ENCODE results near the gene PPARA.

PPARA gene

DNA sequence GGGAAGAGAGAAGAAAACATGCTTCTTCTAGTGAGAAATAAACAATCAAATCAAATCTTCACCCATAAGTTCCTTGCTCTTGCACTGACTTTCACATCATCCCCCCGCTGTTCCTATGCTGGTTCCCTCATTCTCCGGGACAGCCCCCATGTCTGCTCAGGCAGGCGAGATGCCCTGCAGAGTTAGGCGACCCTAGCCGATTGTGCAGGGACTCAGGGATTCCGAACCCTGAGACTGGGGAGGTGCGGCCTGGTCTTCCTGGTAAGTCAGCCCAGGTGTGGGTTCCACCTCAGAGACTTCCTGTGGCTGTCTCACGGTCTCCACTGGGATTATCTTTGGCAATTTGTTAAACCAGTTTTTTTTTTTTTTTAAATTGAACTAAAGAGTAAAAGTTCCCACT is 124.1 kb downstream of the PPARA start:
- DNase-seq (ENCODE audit: low spot score), result no peak

DNA sequence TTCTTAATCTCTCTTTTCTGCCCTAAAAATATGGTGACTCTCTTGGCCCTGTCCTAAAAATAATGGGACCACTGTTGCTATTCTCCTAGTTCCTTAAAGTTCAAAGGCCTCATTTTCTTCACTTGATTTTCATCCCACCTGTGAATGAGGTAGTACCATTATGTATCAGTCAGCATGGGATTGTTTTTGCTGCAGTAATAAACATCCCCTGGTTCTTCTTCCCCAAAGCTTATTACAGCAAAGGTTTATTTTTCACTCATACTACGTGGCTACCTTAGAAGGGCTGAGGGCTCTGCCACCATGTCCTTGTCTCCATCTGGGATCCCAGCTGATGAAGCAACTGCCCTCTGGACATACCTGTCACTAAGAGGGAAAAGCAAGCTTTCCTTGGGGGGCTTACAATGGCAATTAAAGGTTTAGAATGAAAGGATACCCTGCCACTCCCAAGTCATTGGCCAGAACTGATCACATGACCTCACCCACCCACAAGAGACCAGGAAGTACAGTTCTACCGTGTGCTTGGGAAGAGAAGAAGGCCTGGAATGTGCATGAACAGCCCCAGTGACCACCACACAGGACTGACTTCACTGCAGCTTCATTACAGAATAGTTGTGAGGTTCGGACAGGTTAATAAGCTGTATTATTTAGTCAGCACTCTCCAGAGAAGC is 125.3 kb downstream of the PPARA start:
- no peak for DNase-seq (ENCODE audit: low spot score)

DNA sequence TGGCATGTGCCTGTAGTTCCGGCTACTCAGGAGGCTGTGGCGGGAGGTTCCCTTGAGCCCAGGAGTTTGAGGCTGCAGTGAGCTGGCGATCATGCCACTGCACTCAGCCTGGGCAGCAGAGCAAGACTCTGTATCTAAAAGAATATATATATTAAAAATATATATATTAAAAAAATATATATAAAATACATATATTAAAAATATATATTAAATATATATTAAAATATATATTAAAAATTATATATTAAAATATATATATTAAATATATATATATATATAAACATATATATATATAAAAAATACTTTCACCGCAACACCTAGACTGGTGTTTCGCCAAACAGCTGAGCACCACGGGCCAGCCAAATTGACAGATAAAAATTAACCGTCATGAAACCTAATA is 126.2 kb downstream of the PPARA start:
- no peak for DNase-seq (ENCODE audit: low spot score)

DNA sequence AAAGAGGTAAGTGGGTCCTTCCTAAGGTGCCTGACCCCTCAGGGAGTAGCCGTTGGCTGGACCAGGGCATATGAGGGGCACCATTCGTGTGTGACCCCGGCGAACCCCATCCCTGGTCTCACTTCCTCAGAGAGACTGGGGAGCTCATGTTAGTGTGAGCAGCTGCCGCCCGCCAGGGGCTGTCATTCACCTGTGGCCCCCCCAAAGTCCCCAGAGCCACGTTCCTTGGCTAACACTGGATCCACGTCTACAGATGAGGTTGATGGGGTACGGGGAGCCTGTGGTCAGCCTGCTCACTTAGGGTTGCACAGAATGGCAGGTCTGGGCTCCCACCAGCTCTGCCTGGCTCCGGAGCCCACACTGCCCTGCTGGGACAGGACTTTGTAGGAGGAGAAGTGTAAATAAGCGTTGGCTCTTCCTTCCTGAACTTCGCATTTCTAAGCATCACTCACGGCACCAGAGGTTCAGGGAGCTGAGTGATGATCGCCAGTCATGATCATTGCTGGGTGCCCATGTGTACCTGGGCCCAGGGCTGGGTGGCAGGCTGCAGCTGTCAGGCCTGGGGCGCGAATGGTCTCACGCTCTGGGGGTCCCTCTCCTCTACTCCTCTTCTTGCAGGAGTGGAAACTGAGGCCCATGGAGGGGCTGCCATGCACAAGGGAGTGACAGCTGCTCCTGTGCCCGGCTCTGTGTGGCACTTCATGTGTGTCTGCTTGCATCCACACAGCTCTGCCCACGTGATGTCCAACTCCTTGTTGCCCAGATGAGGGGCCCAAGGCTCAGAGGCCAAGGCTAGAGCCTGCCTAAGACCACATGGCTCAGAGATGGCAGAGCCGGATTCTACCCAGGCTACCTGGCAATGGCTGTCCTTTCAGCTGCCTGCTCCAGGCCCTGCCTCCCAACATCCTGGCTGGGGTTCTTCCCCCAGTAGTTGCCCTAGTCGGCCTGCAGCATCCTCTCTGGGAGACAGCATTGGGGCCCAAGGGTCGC is 128.6 kb downstream of the PPARA start:
- DNase-seq (ENCODE audit: low spot score), result no peak

DNA sequence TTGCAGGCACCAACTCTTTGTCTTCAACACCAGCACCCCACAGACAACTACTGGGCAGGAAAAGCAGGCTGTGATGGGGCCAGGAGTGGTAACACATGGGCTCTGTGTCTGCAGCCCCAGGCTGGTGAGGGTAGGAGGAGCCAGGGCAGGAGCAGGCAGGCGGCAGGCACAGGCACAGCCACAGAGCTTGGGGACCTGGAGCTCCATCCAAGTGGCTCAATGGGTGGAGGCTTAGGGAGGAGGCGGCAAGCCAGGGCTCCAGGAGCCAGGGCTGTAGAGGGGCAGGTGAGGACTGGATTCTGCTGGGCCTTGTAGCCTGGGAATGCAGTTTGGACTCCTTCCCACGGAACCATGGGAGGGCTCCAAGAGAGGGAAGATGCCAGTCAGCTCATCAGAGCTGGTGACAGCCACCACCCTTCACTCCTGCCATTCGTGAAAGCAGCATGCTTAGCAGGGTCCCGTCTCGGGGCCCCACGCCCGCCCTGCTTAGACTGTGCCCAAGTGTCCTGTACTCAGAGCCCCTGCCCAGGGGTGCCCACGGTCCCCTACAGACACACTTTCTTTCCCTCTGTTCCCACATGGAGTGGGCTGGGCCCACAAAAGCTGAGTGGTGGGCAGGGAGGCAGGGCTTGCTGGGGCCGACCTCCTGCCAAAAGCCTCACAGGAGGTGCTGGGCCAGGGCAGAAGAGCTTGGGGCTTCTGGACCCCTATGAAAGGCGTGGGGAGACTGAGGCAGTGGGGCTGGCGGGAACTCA is 129.9 kb downstream of the PPARA start:
- DNase-seq (ENCODE audit: low spot score), result no peak

DNA sequence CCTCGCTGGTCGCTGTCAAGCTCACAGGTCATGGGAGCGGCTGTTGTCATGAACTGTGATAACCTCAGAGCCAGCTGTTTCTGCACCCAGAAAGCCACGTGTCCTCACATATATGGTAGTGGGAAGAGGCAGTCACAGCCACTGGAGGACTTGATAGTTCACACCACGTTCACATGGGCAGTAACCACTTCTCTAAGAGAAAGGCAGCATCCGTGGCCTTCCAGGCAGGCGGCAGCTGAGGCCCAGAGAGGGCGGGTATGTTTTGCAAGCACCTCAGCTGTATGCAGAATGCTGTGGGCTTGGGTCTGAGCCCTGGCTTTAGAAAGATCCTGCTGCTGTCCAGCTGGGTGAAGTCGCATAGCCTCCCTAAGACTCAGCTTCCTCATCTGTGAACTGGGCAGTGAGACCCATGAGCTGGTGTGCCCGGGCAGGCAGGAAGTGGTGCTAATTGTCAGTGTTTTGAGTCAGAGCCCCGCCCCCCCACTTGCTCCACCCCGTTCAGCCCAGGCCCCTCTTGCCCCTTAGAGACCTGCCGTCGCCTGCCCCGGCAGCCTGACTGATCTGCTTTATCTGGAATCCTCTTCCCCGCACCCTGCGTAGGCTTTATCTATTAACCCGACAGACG is 130.8 kb downstream of the PPARA start:
- no peak for DNase-seq (ENCODE audit: low spot score)

DNA sequence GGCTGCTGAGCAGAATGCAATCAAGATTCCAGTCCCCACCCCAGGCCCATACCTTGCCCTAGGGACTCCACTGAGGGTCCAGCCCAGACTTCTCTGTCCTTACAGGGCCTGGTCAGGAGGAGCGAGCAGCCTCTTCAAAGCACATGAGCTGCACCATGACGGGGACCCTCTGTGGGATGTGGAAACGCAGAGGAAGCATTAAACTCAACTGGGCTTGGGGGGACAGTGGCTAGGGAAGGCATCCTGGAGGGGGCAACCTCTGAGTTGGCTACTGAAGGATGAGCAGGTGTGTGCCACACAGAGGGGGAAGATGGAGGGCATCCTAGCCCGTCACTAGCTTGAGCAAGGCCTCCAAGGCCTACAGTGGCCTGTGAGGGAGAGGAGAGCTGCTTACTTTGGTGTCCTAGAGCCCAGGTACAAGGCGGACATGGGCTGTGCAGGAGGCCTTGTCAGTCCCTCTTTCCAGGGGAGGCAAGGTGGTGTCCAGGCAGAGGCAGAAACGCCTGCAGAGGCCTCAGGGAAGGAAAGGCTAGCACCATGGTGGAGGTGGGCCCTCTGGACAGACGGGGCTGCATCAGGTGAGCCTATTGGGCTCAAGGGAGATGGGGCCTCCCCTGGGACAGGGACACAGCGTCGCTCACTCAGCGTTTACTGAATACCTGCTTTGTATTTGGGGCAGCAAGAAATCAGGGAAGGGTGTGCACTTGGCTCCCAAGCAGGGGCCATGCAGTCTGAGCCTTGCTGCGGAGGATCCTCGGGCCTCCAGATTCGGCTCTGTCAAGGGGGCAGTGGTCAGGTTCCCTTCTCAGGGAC is 131.7 kb downstream of the PPARA start:
- no peak for DNase-seq (ENCODE audit: low spot score)

DNA sequence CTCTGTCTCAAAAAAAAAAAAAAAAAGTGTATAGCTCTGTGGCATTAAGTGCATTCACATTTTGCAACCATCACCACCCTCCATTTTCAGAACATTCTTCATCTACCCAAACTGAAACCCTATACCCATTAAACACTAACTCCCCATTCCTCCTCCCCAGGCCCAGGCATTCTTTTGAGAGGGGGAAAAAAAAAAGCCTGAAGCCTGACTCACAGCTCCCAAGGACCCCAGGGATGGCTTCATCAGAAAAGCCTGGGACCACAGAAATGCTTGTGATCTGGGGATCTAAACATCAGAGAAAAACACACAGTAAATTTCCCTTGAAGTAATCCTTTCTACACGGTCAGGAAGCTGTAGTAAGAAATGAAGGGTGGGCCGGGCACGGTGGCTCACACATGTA is 135.7 kb downstream of the PPARA start:
- DNase-seq (ENCODE audit: low spot score), result no peak

DNA sequence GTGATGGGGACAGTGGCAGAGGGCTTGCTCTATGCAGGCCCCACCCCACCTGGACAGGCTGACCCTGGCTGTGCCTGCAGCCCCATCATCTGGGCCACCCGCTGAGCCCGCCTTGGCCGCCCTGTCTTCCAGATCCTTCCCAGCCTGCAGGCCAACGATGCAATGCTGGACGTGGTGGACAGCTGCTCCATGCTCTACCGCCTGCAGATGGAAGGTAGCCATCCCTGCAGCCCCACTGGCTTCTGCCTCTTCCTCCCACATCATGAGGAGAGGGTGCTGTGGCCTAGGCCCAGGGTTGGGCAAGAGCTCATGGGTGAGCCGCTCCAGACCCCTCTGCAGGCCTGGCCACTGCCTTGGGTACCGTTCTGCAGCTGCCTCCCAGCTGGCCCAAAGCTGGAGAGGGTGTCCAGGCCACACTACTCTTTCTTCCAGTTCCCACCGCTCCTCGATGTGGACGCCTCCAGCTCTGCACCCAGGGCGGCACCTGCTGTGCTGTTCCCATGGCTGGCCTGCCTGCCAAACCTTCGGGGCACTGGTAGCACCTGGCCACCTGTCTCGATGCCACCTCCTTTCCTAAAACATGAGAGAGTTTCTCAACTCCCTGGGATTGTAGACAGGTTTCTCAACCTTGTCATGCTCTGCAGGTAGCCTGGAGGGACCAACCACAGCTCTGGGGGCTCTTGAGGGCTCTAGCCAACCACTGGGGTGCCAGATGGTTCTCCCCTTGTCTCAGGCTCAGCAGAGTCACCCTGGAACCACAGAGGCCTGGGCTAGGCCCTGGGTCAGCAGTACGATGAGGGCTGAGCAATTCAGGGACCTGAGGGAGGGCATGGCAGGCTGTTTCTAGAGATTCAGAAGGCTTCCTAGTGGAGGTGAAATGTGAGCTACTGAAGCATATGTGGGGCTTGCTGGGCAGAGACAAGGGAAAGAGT is 136.9 kb downstream of the PPARA start:
- DNase-seq (ENCODE audit: low spot score), result no peak

DNA sequence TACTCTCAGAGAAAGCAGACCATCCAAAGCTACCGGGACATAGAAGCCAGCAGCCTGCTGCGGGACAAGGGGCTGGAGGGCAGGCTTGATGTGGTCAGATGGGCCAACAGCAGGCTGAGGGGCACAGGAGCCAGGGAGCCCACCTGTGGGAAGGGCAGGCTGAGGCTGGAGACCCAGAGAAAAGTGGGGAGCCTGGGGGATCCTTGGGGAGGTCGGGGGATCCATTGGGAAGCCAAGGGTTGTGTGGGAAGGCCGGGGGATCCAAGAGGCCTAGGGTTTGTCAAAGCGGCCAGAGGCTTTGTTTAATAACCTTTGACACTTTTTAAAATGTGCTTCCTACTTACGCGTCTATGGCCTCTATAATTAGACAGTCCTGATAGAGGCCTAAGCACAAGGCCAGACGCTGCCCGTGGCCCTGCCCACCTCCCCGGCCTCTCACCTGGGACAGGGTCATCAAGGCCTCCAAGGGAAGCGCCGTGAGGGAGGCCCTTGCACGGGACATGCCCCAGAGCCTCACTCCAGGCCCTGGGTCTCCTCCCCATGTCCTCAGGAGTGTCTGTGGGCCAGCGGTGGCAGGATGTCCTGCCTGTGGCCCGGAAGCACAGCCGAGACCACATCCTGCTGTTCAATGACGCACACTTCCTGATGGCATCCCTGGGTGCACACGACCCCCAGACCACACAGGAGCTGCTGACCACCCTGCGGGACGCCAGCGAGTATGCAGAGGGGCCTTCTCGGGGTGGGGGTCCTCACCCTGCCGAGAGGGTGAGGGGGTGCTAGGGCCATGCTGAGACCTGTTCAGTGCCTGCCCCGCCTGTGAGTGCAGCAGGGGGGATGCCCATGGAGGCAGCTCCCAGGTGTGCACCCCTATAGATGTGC is 137.8 kb downstream of the PPARA start:
- peak; percentile 58 for DNase-seq (ENCODE audit: low spot score)

DNA sequence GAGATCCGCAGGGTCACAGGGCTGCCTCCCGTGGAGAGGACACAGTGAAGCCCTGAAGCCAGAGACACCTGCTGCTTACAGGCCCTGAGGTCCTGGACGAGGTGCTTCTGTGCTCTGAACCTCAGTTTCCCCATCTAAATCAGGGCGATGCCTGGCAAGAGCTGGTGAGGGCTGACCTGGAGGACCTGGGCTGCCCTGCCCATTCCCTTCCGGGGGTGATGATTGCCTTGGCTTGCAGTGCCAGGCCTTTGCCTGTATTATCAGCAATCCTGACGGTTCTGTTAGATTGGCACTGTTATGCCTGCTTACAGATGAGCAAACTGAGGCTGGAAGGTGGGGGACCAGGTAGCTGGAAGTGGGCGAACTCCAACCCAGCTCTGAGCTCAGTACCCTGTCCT is 138.5 kb downstream of the PPARA start:
- DNase-seq (ENCODE audit: low spot score), result no peak

DNA sequence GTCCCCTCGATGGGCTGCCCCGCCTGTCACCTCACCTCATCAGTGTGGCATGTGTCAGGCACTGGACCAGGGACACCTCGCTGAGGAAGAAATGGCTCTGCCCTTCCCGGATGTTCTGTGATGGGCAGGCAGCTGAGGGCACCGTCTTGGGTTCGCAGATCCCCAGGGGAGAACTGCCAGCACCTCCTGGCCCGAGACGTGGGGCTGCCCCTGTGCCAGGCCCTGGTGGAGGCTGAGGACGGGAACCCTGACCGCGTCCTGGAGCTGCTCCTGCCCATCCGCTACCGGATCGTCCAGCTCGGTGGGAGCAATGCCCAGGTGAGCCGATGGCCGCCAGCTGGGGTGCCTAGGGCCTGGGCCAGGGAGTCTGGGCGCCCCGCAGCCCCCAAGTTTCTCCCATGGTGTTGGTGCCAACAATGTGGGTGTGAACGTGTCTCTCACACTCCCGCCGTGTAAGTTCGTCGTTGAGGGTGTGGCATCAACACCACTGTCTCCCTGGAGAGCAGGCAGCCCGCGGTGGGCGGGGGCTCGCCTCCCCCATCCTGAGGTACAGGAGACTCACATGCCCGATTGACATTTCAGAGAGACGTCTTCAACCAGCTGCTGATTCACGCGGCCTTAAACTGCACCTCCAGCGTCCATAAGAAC is 139.0 kb downstream of the PPARA start:
- no peak for DNase-seq (ENCODE audit: low spot score)

DNA sequence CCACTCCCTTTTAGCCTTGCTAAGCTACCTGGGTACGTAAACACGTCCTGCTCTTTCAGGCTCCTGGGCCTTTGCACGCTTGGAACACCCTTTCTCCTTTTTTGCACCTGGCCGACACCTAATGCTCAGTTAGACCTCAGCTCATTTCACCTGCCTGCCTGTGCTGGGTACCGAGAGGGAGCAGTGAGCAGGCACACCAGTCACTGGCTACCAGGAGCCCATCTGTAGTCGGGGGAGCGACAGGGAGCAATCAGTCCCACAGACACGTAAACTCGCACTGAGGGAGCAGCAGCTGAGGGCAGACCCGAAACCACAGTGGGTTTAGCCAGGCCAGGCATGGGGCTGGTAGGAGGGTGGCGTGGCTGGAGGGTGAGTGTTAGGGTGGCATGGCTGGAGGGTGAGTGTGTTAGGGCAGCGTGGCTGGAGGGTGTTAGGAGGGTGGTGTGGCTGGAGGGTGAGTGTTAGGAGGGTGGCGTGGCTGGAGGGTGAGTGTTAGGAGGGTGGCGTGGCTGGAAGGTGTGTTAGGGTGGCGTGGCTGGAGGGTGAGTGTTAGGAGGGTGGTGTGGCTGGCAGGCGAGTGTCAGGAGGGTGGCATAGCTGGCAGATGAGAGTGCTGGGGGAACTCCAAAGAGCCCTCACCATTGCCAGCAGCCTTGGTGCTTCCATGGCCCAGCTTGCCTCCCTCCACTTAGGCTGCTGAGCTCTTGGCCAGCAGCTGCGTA is 140.0 kb downstream of the PPARA start:
- DNase-seq (ENCODE audit: low spot score), result no peak

DNA sequence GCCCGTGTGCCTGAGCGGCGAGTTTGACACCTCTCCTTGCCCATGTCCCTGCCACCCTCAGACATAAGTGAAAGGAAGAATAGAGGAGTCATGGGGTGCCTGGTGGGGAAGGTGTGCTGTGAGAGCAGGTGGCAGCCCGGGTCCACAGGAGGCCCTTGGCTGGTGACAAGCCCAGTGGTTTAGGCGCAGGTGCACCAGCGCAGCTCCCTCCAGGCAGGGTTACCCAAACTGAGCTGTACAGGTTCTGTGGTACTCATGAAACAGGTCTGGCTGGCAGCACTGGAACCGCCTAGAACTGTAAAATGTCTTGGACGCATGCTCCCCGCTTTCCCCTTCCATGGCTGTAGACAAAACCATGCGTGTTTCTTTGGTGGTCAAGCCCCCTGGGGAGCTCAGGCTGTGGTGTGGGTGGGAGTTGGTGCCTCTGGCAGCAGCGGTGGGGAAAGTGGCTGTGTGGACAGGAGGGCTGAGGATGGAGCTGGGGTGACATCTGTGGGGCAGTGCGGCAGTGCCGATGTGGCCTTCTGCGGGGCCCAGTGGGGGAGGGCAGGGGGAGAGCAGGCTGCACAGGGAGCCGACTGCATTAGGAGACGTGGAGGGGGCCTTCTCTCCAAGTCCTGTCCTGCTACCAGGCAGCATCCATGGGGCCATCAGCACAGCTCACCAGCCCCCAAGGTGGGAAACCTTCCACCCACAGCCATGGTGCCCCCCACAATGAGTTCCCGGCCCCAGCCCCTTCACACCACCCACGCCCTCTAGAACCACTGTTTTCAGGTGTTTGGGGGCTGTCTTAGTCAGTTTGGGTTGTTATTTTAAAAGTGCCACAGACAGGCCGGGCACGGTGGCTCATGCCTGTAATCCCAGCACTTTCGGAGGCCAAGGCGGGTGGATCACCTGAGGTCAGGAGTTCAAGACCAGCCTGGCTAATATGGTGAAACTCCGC is 140.8 kb downstream of the PPARA start:
- no peak for DNase-seq (ENCODE audit: low spot score)

DNA sequence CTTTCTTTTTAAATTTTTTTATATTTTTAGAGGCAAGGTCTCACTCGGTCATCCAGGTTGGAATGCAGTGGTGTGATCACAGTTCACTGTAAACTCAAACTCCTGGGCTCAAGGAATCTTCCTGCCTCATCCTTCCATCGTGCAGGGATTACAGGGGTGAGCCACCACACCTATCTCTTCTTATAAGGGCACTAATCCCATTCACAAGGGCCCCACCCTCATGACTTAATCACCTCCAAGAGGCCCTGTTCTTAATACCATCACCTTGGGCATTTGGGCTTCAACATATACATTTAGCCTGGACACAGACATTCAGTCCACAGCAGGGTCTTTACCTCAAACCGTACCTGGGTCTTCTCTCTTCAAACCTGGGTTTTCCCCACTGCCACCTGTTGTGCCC is 141.8 kb downstream of the PPARA start:
- DNase-seq (ENCODE audit: low spot score), result no peak

DNA sequence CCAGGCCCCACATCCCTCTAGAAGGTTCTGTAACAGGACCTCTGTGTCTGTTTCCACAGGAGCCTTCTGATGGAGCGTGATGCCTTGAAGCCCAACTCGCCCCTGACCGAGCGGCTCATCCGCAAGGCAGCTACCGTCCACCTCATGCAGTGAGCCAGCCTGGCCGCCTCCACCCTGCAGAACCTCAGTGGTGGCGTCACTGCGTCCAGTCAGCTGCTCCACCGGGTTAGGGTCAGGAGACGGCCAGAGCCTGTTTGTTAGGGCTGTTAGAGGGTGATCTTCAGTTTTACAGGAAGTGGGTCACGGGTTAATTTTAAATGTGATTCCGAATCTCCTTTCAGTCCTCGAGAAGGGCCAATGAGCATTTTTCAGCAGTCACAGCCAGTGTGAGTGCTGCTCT is 142.4 kb downstream of the PPARA start:
- DNase-seq (ENCODE audit: low spot score), result no peak
